Stimulated activated CD8-positive, alpha-beta memory T cell treated with anti-CD3 and anti-CD28 coated beads, Interleukin-12 subunit alpha, Interleukin-12 subunit beta, amount 100 ng/mL, for 24 hours (primary cell): Measurements from ENCODE around the gene TCEANC.

Experiments
- DNase-seq: peaks from one replicate; pipeline ENCODE4 v3.0.0-alpha.2; 2020; ENCODE audit errors: extremely low read depth

Gene TCEANC

GRCh38 chrX:13692771-13693231 is 39.9 kb downstream of the TCEANC start:
- DNase-seq, result no peak

GRCh38 chrX:13693341-13693961 is 40.5 kb downstream of the TCEANC start:
- no peak for DNase-seq

DNA sequence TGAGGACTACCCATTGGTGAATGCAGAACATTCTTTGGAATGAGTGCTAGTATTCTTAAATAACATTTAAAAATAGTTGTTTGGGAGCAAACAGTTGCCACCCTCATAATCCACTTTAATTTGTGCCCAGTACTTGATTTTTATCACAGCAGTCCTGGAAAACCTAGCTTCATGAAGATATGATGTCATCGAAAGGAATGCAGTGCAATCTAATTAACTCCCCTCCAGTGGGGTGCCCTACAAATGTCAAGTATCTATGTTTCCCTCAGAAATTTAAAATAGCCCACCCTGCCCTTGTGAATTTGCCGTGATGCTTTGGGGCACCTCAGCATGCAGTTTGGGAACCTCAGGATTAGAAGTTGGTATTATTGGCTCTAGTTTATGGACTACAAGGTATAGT is 41.4 kb downstream of the TCEANC start:
- no peak for DNase-seq

- no peak for DNase-seq
These were observed 42.0 kb downstream of the TCEANC start for GRCh38 chrX:13694983-13695382.

- no peak for DNase-seq
These were observed 42.7 kb downstream of the TCEANC start for GRCh38 chrX:13695601-13696115.

- no peak for DNase-seq
These were observed 44.5 kb downstream of the TCEANC start for GRCh38 chrX:13697455-13697854.

GRCh38 chrX:13697976-13698375 is 45.0 kb downstream of the TCEANC start:
- DNase-seq, result no peak

GRCh38 chrX:13698432-13698831 is 45.5 kb downstream of the TCEANC start:
- DNase-seq, result no peak

DNA sequence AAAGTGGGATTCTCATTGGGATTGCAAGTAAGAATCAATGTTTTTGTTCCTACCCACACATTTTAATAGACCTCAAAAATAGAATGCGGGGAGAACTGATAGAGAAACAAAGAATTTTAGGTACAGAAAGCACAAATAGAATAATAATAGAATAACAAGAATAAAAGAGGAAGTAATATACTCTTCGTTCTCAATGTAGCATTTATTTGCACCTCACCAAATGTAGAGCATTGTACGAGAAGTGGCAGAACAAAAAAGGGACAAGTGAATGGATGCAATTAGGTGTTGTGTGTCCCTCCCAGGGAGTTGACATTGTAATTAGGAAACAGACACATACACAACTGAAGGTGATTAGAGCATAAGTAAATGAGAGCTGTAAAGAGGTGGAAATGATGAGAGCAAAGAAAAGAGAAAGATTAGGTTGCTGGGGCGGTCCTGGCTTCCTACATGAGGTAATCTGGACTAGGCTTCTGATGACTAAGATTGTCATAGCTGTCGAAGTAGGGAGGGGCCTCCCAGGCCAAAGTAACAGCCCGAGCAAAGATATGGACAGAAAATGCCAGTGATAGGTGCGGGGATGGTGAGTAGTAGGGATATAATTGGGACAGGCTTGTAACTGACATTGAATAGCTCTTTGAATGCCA is 46.4 kb downstream of the TCEANC start:
- no peak for DNase-seq

GRCh38 chrX:13700380-13700779 is 47.4 kb downstream of the TCEANC start:
- no peak for DNase-seq

- DNase-seq, result no peak
These were observed 49.3 kb downstream of the TCEANC start for GRCh38 chrX:13702111-13702789.

DNA sequence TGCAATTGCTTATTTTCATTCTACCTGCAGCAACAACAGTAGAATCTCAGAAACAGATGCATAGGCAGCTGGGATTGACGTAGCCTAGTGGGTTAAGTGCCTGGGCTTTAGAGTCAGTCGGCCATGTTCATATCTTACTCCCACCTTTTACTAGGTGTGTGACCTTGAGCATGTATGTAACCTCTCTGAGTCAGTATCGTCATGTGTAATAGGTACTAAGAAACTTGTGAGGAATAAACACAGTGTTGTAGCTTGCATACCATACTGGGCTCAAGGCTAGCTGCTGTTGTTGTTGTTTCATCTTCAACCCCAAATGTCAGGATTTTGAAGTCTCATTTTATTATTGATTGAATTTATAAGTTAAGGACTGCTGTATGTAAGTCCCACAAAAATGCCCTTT is 50.2 kb downstream of the TCEANC start:
- DNase-seq, result no peak

- DNase-seq, result no peak
These were observed 50.6 kb downstream of the TCEANC start for GRCh38 chrX:13703589-13703988.

- DNase-seq, result no peak
These were observed 58.2 kb downstream of the TCEANC start for GRCh38 chrX:13711141-13711540.
